Left ventricle myocardium superior (tissue), 1 donor: ENCODE measurements around the gene EARS2. TPM values are rescaled to one million over a fixed set of nuclear protein-coding genes. Genes with fewer than 3 reads are reported as not detected.
"Not testable (repeated sequence)": the region's sequence is repeated elsewhere in the genome, so short reads cannot be mapped to it uniquely, and the experiment has no call there.

Experiments used
- ATAC-seq: fragments of 200-7000 bp; cut with Tn5 transposase; one replicate; pipeline ENCODE4 v1.9.1; 2020; ENCODE audit warnings: mild to moderate bottlenecking, moderate library complexity
- DNase-seq: peaks from one replicate; pipeline ENCODE4 v3.0.0-alpha.2; 2020
- intact Hi-C: fragments of 100-400 bp; cut with micrococcal nuclease; formaldehyde crosslinking; loops from one replicate; pipeline ENCODE4 v1.11.0; 2022
- total RNA-seq: library from RNA; stranded (reverse); fragmentation: NEBNext Ultra II Directional; extraction: Animal tissue kit (Norgen Biotek cat#: 25700); gene quantifications from one replicate; pipeline ENCODE4 v1.2.1, GENCODE V29; 2021
- donor health status: DM: no; HTN: yes; CAD: no; lungs with severe emphysema.

EARS2 gene
- total RNA-seq, 1 donor from 2014 or later = 22.0 TPM

DNA sequence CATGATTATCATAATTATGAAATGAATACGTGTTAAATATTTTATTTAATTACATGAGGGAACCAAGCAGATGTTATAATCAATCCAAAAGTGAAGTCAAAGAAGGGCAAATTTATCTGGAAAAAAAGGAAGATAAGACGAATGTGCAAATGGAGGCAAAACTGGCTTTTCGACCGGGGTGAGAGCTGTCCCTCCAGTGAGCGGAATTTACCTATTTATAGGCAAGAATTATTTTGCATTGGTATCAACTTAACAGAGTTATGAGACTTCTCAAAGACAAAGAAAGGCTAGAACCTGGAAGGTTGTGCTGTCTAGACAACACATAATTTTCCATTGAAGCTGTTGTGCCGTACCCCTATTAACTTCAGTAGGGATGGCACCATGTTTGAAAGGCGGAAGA, 45.4 kb downstream of the EARS2 start:
- intact Hi-C loops = no loop called here
- DNase-seq (no peak), ATAC-seq (no peak)

DNA sequence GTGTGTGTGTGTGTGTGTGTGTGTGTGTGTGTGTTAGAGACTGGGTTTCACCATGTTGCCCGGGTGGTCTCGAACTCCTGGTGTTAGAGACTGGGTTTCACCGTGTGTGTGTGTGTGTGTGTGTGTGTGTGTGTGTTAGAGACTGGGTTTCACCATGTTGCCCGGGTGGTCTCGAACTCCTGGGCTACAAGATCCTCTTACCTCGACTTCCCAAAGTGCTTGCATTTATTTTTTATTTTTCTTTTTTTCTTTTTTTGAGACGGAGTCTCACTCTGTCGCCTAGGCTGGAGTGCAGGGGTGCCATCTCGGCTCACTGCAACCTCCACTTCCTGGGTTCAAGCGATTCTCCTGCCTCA, 46.3 kb downstream of the EARS2 start:
- intact Hi-C loops, DNase-seq, ATAC-seq: not testable (repeated sequence)

DNA sequence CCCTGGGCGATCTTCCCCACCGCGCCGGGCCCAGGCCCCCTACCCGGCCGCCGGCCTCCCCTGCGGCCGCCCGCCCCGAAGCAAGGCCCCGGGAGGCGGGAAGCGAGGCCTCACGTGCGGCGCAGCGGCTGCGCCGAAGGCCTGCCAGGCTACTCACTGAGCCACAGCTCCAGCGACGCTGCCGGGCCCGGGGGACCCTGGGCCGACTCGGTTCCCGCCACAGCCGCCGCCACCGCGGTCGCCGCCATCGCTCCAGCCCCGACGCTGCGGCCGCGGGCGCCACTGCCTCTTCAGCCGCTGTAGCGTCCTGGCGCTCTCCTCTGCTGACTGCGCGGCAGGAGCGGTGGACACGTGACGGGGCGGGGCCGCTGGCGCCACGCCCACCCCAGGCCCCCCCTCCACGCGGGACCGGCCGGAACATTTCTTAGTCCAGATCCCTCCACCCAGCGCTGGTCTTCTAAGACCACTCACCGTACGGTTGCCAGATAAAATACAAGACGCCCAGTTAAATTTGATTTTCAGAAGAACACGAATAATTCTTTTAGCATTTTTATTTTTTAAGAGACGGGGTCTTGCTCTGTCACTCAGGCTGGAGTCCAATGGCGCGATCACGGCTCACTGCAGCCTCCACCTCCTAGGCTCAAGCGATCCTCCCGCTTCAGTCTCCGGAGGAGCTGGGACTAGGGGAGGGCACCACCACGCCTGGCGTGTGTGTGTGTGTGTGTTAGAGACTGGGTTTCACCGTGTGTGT, 46.8 kb downstream of the EARS2 start, which contains the start of gene GGA2:
TSS of gene GGA2 (minus strand) at position 331 of the 751 bp plus-strand sequence. CDS start at position 248, 83 bp downstream.
- DNase-seq = peak; percentile 91
- intact Hi-C loops = no loop called here
- ATAC-seq = peak; percentile 93

DNA sequence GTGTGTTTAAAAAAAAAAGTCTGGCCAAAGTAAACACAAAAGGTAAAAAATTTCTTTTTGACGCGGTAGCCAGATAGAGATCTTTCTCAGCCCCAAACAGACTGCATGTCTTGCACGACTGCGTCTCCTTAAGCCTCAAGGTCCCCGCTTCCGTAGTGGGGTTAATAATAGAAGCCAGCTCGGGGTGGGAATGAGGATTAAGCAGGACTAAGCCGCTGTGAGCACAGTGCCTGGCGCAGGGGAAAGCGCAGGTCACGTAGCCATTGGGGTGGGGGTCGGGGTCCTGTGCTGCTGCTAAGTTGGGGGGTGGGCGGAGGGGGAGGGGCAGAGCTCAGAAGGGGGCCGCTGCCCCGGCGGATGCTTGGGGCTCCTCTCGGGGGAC, 47.4 kb downstream of the EARS2 start:
- peak; percentile 57 for ATAC-seq
- intact Hi-C loops = no loop called here
- DNase-seq = no peak

DNA sequence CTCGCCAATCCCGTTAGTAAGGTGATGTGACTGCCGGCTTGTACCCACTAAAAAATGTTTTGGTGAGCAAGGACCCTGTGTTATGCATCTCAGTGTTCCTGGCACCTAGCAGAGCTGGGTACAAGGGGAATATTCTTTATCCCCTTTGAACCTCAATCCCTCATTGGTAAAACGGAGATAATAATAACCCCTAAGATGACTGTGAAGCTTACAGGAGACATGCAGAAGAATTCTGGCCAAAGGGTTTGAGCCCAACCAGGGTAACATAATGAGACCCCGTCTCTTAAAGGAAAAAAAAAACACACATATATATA, 47.8 kb downstream of the EARS2 start:
- DNase-seq (no peak), ATAC-seq (no peak)
- intact Hi-C loops = no loop called here

DNA sequence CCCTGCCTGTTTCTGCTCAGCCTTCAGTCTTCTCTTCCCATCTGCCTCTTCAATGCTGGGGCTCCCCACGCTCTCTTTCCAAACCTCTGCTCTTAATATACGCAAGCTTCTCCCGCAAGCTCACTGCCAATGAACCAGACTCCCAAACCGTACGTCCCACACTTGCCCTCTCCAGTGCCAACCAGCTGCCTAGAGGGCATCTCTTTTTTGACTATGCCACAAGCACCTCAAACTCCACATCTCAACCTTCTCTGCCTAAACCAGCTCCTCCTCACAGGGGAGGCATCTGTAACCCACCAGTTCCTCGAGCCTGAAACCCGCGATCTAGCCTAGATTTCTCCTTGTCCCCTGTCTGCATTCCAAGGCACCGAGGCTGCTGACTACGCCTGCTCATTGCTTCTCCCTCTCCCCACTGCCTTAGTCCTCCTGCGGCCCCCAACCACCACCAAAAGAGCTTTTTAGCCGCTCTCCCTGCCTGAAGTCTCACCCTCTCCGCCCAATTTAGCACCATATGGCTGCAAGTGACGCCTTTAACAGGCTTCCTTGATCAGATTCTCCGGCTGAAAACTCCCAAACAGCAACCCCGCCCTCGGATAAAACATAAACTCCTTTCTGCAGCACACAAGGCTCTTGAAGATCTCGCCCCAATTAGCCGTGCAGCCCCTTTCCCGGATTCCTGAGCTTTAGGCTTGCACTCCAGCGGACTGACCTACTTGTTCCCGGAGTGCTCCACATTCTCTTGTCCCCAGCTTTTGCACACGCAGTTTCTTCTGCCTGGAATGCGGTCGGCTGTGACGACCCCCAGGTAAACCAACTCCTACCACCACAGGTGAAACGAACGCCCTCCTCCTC, 48.3 kb downstream of the EARS2 start:
- intact Hi-C loops = no loop called here
- DNase-seq = no peak
- no peak for ATAC-seq

DNA sequence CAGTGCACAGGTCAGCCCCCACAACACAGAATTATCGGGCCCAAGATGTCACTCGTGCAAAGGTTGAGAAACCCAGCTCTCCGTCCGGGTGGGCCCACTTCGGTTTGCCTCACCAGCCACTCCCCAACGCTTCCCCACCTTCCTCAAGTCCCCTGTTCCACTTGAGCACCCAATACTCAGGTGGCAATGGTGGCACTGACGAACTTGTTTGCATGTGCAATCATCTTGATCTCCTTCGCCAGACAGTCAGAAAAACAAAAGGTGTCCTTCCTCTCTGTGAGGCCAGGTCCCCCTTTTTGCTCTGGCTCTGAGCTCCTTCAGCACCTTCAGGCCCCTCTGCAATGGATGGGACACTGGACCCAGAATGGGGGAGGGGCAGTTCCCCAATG, 50.5 kb downstream of the EARS2 start:
- ATAC-seq = no peak
- no peak for DNase-seq
- intact Hi-C loops = no loop called here

DNA sequence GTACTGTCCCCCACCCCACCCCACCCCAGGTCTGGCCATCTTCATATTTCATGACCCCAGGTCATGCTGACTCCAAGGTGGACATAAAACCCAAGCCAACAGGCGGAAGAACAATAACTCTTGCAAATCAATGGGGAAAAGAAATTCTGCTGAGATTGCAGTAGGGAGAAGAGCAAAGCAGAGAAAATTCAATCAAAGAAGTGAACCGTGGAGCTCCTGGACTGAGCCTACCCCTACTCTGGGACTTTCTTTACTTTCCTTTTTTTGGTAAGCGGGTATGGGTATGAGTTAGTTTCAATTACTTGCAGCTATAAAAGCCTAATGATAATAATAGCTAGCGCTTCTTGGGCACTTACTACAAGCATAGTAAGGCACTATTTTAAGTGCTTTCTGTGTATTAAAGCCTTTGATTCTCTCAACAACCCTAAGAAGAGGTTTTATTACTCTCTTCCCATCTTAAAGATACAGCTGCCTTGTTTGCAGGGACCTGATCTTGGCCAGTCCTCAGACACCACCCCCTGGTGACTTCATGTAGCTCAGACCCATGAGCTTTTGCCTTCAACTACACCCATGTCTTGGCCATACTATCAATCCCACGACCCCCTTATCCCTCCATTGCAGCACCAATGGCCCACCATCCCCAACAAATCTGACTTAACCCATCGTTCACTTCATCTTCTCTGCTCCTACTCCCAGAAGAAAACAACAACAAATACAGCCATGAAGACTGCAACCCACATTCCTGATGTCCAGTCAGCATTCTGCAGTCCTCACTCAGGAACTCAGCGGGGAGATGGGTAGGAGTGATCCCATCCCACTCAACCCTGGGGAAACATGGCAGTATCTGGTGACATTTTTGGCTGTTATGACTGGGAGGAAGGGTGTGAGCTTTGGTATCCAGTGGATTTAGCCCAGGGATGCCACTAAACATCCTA, 51.2 kb downstream of the EARS2 start:
- ATAC-seq = no peak
- intact Hi-C loops = no loop called here
- no peak for DNase-seq

DNA sequence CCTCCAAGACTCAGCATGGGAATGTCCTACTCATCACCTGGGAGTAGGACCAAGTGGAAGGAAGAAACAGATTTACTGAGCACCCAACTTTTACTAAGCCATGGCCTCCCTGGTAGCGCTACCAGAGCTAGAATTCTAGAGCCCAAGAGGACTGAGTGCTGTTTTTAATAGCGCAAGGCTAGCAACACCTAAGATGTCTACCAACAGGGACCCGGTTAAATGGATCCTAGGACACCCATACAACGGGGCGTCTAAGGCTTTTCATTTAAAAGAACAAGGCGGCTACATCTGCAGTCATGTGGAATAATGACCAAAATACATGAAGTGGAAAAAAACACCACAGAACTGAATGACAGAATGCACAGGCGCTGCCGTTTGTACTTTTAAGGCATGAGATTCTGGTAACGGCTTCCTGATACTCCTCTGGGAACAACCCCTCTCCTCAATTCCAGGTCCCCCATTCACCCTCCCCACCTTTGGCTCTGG, 51.9 kb downstream of the EARS2 start:
- intact Hi-C loops = no loop called here
- DNase-seq (no peak), ATAC-seq (no peak)

DNA sequence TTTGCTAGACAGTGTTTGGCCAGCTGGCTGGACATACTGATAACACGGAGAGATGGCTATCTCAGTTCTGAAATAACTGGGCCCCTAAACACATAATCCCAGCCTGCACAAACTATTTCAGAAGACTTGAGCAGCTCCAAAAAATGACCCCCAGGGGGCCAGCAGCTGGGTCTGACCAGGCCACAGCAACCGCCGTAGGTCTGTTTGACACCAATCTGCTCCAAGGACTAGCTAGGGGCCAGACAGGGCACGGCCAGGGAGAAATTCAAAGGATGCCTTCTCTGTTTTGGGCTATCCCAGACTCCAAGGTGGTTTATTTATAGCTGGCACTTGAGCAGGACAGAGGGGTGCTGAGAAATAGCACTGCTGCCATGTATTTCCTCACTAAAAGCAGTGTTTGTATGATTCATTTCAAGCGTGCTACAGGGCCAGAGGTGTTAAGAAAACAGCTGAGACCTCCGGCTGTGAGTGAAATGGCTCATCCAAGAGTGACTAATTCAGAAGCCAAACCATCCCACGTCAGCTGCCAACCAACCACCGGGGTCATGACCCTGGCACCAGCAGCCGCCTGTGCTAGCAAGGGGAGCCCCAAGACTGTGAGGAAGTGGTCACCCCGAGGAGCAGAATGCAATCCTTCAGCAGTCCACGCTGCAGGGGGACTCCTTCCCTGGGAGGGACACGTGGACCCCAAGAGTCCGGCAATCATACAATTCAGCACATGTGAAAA, 52.5 kb downstream of the EARS2 start:
- DNase-seq (peak; percentile 46), ATAC-seq (peak; percentile 63)
- intact Hi-C loops = no loop called here

DNA sequence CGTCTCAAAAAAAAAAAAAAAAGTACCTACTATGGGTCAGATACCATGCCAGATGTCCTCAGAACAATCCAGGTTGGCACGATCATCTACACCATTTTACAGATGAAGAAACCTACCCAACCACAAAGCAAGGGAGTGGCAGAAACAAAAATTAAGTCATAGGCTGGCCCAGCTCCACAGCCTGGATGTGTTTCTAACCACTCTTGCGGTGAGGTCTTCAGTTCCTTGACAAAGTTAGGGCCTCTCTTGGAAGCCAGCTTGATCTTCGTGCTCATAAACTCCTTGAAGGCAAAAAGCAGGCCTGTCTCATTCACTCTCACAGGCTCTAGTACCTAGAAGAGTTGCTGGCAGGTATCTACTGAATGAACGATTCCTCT, 53.1 kb downstream of the EARS2 start:
- intact Hi-C loops = no loop called here
- ATAC-seq (peak; percentile 50), DNase-seq (peak; percentile 50)

DNA sequence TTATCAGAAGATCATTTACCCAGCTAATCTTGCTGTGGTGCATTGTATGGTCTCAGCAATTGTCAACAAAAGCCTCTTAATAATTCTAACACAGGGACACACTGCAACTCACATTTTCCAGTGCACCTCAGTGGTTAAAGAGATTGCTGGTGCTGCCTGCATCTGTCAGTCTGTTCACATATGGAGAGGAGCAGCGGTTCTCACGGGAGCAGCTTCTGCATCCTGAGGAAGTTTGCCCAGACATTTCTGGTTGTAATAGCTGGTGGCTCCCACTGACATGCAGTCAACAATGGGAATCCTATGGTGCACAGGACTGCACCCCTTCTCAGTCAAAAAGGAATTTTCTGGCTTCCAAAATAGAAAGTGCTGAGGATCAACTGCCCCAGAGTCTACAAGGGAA, 54.7 kb downstream of the EARS2 start:
- DNase-seq (no peak), ATAC-seq (no peak)
- intact Hi-C loops = no loop called here

DNA sequence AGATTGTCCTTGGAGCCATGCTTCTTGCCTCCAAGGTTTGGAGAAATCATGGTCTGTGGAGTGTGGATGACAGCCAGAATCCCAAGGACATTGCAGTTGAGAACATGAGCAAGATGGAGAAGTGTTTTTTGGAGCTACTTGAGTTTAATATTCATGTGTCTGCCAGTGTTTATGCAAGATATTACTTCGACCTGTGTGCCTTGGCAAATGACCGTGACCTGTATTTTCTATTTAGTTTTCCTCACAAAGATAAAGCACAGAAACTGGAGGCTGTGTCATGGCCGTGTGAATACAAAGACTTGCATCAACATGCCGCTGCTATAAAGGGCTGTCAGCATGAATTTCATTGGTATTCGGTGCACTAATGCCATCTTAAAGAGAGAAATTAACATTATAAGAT, 55.9 kb downstream of the EARS2 start:
- intact Hi-C loops = no loop called here
- no peak for ATAC-seq
- DNase-seq = no peak

DNA sequence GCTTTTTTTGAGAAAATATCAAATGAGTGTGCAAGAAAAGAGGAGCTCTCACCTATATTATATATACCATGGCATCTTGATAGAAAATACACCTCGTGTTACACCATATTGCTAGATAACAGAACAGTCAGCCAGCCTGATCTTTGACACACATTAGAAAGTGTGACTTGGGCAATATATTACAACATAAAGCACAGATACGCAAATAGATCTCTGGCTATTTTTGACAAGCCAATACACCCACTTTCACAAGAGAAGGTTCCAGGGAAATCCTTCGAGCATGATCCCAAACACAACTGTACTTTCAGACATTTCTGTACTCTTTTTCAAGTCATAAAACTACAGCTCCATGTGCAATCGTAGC, 56.3 kb downstream of the EARS2 start:
- DNase-seq (no peak), ATAC-seq (no peak)
- intact Hi-C loops = no loop called here

DNA sequence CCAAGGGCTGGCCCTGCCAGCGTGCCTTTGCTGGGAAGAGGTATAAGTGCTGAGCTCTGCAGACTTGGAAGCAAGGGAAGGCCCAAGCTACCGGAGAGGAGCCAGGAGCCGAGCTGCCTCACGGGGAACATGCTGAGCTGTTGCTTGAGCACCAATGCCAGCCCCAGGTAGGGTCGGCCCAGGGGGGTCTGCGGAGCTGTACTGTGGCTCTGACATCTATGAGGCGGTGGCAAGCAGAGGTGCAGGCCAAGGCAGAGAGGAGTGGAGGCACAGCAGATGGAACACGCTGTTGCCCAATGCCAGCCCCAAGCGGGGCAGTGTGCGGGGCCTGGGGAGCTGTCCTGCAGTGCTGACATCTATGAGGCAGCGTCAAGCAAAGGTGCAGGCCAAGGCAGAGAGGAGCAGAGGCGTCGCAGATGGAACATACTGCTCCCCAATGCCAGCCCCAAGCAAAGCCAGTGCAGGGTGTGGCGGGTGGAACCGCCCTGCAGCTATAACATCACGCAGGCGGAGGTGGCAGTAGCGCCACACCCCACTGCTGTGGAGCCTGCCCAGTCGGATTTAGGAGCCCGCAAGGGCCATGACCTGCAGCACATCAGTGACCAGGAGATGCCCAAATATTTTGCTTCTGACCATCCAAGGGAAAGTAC, 56.8 kb downstream of the EARS2 start:
- intact Hi-C loops = no loop called here
- ATAC-seq = no peak
- no peak for DNase-seq

DNA sequence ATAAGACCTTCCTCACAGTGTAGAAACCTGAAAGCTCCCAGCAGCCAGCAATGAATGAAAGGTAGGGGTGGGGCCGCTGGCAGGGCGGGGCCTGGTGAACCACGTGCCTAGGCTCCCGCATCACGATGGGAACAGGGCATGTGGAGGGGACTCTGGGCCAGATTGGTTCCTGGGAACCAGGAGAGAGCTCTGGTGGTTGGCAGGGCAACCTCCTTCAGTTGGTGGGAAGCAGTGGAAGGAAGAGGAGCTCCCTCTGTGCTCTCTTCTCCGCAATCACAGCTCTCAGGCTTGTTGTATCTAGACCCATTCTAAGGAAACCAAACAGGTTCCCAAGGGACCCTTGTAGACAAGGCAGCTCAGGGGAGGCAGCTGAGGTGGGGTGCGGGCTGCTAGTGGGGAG, 57.3 kb downstream of the EARS2 start:
- intact Hi-C loops = no loop called here
- ATAC-seq (no peak), DNase-seq (no peak)

DNA sequence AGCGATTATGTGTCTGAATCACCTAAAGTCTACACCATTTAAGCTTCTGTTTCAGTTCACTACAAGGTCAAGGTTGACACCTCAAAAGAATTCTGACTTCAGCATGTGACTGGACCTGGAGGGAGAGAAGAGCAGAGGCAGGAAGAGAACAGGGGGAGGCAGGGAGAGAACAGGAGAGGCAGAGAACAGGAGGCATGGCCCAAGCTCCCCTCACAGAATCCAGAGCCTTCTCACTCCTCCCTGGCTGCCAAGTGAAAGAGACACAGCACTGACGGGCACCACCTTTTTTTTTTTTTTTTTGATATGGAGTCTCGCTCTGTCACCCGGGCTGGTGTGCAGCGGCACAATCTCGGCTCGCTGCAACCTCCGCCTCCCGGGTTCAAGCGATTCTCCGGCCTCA, 58.3 kb downstream of the EARS2 start:
- ATAC-seq (peak; percentile 76), DNase-seq (no peak)
- intact Hi-C loops = no loop called here

DNA sequence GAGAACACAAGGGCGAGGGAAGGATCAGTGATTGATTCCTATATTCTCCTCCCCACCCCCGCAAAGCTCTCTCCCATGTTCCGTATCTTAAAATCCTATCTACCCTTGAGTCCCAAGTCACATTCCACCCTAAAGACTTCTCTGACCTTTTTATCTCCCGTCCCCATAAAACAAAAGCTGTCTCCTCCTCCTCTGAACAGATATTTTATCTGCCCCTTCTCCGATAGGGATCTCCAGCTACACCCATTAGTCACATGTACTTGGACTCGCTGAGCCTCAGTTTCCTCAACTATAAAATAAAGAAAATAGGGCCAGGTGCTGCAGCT, 59.6 kb downstream of the EARS2 start:
- DNase-seq (no peak), ATAC-seq (no peak)
- intact Hi-C loops = no loop called here
